ENCODE results near the gene ROBO1. TPM values are rescaled to one million over a fixed set of nuclear protein-coding genes. Genes with fewer than 3 reads are reported as not detected.

ROBO1 gene
- total RNA-seq, 1 experiment from 2014 or later: 3.2 TPM

DNA sequence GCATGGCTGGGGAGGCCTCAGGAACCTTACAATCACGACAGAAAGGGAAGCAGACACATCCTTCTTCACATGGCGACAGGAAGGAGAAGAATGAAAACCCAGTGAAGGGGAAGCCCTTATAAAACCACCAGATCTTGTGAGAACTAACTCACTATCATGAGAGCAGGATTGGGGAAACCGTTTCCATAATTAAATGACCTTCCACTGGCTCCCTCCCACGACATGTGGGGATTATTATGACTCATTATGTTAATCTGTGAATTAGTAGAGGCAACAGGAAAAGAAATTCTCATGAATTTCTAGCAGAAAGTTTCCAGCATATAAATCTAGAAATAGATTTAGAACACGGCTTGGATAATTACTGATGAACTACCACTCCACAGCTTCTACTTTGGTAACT lies 937.3 kb downstream of the ROBO1 start:
- DNase-seq (ENCODE audit: extremely low read depth, low read depth): no peak

DNA sequence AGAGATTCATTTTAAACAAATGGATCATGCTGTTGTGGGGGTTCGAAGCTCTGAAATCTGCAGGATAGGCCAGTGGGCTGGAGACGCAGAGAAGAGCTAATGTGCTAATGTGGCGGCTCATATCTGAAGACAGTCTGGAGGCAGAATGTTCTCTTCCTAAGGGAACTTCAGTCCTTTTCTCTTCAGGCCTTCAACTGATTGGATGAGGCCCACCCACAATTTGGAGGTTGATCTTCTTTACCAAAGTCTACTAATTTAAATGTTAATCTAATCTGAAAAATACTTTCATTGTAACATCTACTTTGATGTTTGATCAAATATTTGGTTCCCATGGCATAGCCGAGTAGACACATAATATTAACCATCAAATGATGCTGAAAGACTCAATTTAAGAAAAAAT lies 940.2 kb downstream of the ROBO1 start:
- no peak for DNase-seq (ENCODE audit: extremely low read depth, low read depth)

DNA sequence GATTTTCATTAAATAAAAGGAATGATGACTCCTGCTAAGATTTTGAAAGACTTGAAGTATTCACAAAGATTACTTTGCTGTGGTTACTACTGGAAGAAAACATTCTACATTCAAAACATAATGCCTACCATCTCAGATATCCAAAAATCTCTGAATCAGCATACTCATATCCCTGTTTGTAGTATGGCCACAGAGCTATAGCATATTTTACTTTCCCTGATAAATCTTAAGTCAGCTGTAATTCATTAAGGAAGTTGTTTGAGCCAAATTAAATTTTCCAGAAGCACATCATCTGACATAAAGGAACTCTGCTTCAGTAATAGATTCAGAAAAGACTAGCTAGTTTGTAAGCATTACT lies 942.0 kb downstream of the ROBO1 start:
- no peak for DNase-seq (ENCODE audit: extremely low read depth, low read depth)

DNA sequence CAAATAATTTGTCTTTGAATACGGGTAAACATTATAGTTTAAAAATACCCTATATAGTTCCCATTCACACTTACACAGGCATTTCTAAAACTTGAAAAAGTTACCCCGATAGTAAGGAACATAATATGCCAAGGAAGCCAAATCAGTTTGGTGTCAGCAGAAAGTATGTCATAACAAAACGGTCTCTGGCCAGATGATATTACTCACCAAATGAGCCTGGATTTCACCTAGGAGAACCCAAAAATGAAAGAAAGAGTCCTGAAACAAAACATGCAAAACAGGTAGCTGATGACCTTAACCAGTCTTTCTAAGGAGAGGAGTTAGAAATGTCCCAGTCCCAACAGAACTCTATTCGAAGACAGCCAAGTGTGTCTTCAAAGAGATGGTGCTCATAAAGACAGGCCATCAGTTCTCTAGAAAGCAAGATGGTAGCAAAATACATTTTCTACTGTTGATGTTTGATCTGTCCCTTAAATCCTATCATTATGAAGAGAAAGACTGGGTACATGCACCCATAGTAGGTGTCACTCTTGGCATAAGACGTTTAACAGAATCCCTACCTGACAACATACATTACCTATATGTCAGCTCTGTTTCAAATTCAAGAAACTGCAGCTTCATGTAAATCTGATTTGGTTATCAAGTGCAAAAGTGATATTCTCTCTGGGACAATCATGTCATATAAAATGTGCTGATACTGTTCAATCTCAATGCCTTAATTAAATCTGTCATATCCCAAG lies 942.5 kb downstream of the ROBO1 start:
- DNase-seq (ENCODE audit: extremely low read depth, low read depth): no peak

DNA sequence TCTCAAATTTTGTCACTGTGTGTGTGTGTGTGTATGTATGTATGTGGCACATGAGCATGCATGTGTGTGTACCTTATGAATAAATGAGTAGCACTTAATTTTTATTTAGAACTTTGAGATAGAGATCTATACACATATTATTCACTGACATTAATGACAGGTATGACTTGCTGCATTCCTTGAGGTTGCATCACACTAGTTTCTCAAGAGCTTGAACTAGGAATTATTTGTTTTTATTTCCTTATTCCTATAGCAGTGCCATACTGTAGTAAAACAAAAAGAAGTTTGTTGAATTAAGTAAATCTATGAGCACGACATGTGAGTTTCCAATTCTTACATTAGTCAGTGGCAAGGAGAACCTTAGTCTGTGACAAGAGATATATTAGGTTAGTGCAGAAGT lies 943.9 kb downstream of the ROBO1 start:
- DNase-seq (ENCODE audit: extremely low read depth, low read depth): no peak

DNA sequence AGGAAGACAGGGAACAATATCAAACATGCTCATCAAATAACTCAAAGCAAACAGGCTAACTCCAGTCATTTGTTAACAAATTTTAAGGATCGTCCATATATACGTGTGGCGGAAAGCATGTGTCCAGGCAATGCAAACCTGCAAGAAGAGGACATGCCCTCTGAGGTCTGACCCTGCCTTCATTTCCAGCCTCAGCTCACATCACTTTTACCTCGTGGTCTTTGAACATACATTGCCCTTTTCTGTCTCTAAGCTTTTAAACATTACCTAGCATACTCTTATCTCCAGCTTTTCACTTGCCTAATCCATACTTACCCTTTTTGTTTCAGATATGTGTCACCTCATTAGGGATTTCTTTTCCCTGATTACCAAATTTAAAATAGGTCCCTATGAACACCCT lies 944.4 kb downstream of the ROBO1 start:
- no peak for DNase-seq (ENCODE audit: extremely low read depth, low read depth)

DNA sequence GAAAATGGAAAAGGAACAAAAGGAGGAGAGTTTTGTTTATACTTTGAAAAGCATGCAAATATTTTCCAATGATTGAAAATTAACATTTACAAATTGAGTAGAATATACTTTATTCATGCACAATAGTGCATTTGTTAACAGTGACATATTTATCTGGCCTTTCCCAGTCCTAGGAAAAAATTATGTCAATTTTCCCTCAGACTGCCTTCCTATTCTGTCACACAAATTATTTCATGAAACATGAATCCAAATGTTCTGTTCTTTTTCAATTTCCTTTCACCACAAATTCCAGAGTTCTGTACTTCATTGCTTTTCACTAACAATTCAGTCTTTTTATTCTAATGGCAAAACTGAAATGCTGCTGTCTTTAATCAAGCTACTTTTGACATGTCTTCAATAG lies 945.1 kb downstream of the ROBO1 start:
- no peak for DNase-seq (ENCODE audit: extremely low read depth, low read depth)

DNA sequence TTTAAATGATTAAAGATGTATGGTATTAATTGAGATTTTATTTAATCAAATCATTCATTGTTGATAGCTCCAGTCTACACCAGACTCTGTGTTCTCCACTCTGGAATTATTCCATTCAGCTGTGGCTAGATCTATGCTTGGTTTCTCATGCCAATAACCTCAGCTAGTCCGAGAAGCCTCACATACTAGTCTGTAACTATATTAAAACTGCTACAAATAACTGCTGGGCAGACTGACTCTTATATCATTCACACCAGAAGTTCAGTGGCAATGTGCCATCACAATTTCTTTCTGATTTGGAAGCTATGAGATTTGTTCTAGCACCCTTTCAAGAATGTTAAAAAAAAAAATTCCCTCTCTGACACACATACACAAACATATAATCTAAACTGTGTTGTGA lies 947.3 kb downstream of the ROBO1 start:
- no peak for DNase-seq (ENCODE audit: extremely low read depth, low read depth)

DNA sequence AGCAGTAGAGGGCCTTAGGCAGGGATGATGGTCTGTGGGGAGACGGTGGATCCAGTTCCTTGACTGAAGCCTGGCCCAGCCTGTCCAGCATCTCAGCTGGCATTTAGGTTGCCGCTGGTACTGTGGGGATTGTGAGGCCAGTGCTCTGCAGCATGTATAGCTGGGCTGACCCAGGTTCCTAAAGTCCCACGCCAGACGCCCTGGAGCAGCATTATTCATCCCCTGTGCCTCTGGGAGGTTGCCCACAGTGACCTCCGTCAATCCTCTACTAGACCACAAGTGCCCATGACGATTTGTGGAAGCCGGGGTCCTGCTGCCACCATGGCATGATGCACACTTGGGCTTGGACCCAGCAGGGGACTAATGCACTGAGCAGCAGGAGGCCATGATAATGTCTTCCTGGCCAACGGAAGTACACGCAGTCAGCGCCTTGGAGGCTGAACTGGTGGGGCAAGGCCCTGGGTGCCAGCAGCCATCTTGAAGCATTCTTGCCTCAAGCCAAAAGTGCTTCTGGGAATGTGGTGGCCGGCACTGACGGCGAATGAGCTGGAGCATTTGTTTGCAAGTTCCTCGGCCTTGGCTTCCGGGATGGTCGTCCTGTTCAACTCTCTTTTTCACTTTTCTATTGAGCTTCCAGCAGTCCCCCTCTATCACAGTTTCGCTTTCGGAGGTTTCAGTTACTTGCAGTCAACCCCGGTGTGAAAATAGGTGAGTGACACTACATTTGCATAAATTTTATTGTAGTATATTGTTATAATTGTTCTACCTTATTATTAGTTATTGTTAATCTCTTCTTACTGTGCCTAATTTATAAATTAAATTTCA lies 949.4 kb downstream of the ROBO1 start:
- DNase-seq (ENCODE audit: extremely low read depth, low read depth): no peak

DNA sequence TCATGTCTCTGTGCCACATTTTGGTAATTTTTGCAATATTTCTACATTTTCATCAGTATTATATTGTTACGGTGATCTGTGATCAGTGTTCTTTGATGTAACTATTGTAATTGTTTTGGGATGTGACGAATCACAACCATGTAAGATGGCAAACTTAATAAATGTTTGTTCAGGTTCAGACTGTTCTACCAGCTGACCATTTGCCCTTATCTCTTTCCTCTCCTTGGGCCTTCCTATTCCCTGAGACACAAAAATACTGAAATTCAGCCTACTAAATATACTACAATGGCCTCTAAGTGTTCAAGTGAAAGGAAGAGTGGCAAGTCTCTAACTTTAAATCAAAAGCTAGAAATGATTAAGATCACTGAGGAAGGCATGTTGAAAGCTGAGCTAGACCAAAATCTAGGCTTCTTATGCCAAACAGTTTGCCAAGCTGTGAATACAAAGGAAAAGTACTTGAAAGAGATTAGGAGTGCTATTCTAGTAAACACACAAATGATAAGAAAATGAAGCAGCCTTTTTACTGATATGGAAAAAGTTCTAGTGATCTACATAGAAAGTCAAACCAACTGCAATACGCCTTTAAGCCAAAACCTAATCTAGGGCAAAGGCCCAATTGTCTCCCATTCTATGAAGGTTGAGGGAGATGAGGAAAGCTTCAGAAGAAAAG lies 952.8 kb downstream of the ROBO1 start:
- DNase-seq (ENCODE audit: extremely low read depth, low read depth): no peak

DNA sequence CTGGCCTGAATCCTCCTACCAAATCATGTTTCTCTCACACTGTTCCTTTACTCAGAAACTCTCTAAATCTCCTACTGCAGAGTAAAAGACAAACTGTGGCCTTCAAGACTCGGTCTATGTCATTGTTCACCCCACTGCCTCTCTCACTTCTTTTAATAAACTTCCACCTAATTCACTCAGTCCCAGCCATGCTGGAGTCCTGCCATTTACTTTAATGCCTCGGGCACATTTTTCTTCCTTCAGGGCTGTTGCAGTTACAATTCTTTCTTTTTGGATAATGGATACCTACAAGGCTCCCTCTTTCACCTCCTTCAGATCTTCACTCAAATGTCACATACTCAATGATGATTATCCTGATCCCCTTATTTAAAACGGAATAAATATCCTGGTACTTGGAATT lies 955.6 kb downstream of the ROBO1 start:
- DNase-seq (ENCODE audit: extremely low read depth, low read depth): no peak

DNA sequence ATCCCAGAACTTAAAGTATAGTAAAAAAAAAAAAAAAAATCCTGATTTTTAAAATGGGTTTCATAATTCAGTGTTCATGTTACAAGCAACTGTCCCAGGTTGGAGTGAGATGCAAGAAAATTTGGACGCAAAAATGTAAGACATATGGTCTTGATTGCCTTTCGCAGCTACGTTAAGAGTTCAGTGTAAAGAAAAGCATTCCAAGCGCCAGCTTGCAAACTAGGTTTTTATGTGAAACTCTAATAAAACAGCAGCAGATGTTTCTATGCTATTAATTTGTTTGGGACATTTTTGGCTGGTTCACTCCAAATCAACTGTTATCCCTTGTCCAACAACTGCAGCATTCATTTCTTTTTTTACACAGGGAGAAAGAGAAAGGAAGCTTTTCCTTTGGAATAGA lies 957.8 kb downstream of the ROBO1 start:
- DNase-seq (ENCODE audit: extremely low read depth, low read depth): no peak

DNA sequence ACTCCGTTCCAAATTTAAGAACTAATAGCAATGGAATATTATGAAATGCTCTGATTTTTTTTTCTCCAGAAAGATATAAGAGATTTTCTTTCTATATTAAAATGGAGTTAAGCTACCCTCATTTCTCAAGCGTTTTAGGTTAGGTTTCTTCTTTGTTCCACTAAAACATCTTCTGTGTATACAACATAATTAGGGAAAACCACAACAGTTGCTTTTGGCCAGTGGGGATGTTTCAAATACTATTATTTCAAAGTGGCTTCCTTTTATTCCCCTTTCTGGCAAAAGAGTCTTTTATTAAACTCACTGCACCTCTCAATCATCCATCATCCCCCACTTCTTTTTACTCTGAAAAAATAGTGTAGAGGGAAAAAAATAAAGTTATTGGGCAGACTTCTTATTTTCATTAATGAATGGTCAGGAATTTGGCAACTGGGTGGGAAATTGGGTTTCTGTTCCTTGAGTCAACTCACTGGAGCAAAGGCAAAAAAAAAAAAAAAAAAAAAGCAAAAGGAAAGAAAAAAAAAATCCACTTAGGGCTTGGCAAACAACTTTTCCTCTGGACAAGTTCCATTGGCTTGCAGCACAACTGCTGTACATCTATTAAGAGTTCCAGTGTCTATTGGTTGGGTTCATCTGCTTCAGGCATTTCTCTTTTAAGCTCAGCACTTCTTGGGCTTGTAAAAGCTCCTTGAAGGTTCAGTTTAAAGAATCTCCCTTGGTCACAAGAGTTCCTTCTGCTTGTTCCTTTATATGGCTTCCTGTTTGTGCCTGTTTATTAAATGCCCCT lies 963.4 kb downstream of the ROBO1 start:
- no peak for DNase-seq (ENCODE audit: extremely low read depth, low read depth)

DNA sequence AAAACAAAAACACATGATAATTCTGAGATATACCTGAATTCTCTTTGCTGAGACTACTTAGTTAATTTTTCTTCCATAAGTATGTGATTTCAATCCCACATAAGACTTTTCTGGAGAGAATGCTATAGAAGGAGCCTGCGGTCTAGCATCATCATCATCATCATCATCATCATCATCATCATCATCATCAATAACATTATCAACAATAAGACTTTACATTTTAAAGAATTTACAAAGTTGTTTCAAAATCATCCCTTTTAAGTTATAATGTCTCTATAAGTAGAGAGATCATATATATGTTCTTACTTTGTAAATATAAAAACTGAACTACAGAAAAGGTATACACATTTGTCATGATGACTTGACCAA lies 965.3 kb downstream of the ROBO1 start:
- DNase-seq (ENCODE audit: extremely low read depth, low read depth): no peak

DNA sequence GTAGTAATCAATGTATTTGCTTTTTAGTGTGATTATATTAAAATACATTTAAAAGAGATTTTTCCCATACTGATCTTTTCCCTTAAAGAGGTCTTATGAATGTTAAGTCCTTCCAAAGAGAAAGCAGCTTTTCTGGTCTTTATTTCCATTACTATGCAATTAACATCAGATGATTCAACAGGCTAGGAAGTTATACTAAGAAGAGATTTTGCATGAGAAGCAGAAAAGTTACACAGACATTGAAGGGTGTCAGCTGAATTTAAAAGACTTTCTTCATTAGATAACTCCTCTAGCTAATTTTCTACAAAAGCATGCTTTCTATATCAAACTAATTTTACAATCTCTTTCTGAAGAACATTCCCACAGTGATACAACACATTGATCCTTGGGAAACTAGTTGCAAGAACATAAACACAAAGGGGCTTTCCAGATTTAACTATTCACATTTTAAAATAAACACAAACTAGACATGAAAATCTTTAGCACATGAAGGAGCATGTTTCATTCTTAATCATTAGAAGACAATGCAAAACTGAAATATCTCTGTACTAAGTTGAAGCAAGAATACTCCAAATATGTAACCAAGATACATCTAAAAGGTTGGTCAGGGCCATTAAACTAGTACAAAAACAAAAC lies 965.8 kb downstream of the ROBO1 start:
- no peak for DNase-seq (ENCODE audit: extremely low read depth, low read depth)

DNA sequence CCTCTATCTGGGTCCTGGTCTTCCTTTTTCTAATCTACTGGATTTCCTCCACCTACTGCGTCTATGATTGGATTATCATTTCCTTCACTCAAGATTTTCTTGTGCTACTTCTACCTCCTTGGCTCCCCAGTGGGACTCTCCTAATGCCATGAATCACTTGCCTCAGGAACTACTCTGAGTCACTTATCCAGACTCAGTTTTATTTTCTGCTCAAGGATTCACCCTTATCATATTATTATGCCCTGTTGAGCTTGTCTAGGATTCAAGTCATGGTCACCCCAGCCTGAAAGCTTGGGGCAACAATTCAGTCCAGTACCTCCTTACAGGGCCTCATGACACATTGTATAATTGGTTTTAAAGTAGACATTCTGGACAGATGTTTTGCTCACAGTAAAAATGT lies 968.1 kb downstream of the ROBO1 start:
- no peak for DNase-seq (ENCODE audit: extremely low read depth, low read depth)

DNA sequence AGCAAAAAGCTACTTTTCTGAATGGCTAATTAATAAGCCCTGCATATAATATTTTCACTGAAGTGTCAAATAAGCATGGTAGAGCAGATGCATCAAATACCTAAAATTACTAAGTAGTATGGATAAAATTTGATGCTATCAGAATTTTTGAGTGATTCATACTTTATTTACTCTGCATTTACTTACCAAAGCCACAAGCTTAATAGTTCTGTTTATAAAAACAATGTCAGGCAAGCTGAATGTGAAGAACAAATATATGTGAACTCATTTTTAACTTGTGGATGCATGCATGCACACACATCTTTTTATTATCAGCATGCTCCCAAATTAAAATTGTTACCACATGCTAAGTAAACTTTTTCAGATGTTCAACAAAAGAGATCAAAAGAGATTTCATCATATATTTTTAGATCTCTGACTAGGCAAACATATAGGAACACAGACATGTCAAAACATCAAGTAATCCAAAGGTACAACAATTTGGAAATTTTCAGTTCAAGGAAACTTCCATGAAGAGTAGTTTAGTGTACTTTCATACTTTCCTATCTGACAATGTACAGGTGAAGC lies 969.4 kb downstream of the ROBO1 start:
- DNase-seq (ENCODE audit: extremely low read depth, low read depth): no peak

DNA sequence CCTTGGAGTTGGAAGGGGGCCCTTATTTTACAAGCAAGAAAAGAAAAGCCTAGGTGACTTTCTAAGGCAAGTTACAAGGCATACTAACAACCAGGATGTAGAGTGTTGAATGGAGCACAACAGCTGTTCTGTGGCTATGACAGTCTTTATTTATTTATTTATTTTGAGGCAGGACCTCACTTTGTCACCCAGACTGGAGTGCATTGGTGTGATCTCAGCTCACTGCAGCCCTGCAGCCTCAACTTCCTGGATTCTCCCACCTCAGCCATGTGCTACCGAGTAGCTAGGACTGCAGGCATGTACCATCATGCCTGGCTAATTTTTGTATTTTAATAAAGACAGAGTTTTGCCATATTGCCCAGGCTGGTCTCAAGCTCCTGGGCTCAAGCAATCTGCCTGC lies 973.4 kb downstream of the ROBO1 start:
- DNase-seq (ENCODE audit: extremely low read depth, low read depth): no peak

DNA sequence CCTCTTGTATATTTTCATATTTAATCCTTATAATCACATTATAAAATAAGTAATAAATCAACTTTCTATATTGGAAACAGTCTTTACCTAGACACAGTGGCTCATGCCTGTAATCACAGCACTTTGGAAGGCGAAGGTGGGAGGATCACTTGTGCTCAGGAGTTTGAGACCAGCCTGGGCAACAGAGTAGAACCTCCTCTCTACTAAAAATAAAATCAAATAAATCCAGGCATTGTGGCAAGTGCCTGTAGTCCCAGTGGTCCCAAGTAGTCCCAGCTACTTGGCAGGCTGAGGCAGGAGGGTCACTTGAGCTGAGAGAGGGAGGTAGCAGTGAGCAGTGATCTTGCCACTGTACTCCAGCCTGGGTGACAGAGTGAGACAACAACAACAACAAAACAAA lies 975.1 kb downstream of the ROBO1 start:
- DNase-seq (ENCODE audit: extremely low read depth, low read depth): no peak

DNA sequence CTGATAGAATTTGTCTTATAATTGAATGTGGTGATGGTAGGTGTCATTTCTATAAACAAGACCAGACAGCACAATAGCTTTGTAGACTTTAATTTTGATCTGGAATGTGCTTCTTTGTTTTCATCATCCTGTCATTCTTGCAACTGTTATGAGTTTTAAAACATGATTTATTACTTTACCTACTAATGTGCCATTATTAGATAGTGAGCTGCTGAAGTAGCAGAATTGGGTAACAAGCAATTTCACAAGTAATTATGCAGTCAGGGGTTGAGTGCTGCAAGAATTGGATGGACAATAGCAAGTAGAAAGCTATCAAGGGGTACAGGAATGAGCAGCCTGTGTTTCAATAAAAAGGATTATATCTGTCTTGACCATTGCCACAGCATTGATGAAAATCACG lies 975.6 kb downstream of the ROBO1 start:
- no peak for DNase-seq (ENCODE audit: extremely low read depth, low read depth)

All from NCI-H460 (cell line).